ENCODE data around the gene DBI. TPM values are rescaled to one million over a fixed set of nuclear protein-coding genes. Genes with fewer than 3 reads are reported as not detected.

The DBI gene
- total and polyA plus RNA-seq, 2 of the 13 experiments (the other 11 are each of a cell fraction or from before 2014, with no cell fraction given), result 330 to 659 TPM

- TF ChIP-seq TCF7 (IDR thresholded peaks at IDR 0.05; ENCODE audit: low read depth) (no peak), TGIF2 (CRISPR knock-in tag; IDR thresholded peaks at IDR 0.05) (no peak; the same call in 1 of the 2 replicates), FOXJ3 (CRISPR knock-in tag; IDR thresholded peaks at IDR 0.05; ENCODE audit: borderline replicate concordance) (peak; percentile 44; the same call in 1 of the 2 replicates), HNRNPLL (IDR thresholded peaks at IDR 0.05; ENCODE audit: low read depth, low read length, poor library complexity, severe bottlenecking) (no peak), FOSL1 (CRISPR knock-in tag; IDR thresholded peaks at IDR 0.05; ENCODE audit: borderline replicate concordance) (no peak), YY1 (IDR thresholded peaks at IDR 0.05; ENCODE audit: insufficient read depth, insufficient replicate concordance, low read depth, low read length) (no peak), NR1H2 (CRISPR knock-in tag; IDR thresholded peaks at IDR 0.05; ENCODE audit: borderline replicate concordance, low read depth) (no peak), NFAT5 (CRISPR knock-in tag; IDR thresholded peaks at IDR 0.05) (no peak), CREM (IDR thresholded peaks at IDR 0.05) (no peak; the same call in 1 of the 2 replicates), CREM (CRISPR knock-in tag; IDR thresholded peaks at IDR 0.05) (no peak), ZNF326 (CRISPR knock-in tag; IDR thresholded peaks at IDR 0.05; ENCODE audit: borderline replicate concordance) (no peak), ZNF383 (CRISPR knock-in tag; IDR thresholded peaks at IDR 0.05; ENCODE audit: borderline replicate concordance) (no peak), ISL2 (CRISPR knock-in tag; IDR thresholded peaks at IDR 0.05) (no peak), ELF4 (CRISPR knock-in tag; IDR thresholded peaks at IDR 0.05; ENCODE audit: borderline replicate concordance) (no peak), ZUFSP (CRISPR knock-in tag; IDR thresholded peaks at IDR 0.05; ENCODE audit: borderline replicate concordance) (no peak)
- TF ChIP-seq, protein P1, sequence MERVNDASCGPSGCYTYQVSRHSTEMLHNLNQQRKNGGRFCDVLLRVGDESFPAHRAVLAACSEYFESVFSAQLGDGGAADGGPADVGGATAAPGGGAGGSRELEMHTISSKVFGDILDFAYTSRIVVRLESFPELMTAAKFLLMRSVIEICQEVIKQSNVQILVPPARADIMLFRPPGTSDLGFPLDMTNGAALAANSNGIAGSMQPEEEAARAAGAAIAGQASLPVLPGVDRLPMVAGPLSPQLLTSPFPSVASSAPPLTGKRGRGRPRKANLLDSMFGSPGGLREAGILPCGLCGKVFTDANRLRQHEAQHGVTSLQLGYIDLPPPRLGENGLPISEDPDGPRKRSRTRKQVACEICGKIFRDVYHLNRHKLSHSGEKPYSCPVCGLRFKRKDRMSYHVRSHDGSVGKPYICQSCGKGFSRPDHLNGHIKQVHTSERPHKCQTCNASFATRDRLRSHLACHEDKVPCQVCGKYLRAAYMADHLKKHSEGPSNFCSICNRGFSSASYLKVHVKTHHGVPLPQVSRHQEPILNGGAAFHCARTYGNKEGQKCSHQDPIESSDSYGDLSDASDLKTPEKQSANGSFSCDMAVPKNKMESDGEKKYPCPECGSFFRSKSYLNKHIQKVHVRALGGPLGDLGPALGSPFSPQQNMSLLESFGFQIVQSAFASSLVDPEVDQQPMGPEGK (CRISPR knock-in tag; IDR thresholded peaks at IDR 0.05), result no peak; the same call in 1 of the 2 replicates
- TF ChIP-seq, protein P2, sequence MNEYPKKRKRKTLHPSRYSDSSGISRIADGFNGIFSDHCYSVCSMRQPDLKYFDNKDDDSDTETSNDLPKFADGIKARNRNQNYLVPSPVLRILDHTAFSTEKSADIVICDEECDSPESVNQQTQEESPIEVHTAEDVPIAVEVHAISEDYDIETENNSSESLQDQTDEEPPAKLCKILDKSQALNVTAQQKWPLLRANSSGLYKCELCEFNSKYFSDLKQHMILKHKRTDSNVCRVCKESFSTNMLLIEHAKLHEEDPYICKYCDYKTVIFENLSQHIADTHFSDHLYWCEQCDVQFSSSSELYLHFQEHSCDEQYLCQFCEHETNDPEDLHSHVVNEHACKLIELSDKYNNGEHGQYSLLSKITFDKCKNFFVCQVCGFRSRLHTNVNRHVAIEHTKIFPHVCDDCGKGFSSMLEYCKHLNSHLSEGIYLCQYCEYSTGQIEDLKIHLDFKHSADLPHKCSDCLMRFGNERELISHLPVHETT (CRISPR knock-in tag; conservative IDR thresholded peaks at IDR 0.05), result no peak
Observed at GRCh38 chr2:119366161-119366648, 572 bp upstream of the DBI start (continued).

Data from HepG2 (cell line).